ENCODE results near the gene LIFR.

LIFR gene

GRCh38 chr5:38515646-38516045 lies 40.8 kb downstream of the LIFR start:
- DNase-seq, result no peak

GRCh38 chr5:38515092-38515491 lies 41.4 kb downstream of the LIFR start:
- DNase-seq, result no peak

GRCh38 chr5:38509185-38509584 lies 47.3 kb downstream of the LIFR start:
- no peak for DNase-seq

- no peak for DNase-seq
Observed at GRCh38 chr5:38506302-38506701, 50.1 kb downstream of the LIFR start.

- no peak for DNase-seq
Observed at GRCh38 chr5:38500573-38501260, 55.7 kb downstream of the LIFR start.

- DNase-seq, result no peak
Observed at GRCh38 chr5:38497946-38498345, 58.5 kb downstream of the LIFR start.

- DNase-seq, result no peak
Observed at GRCh38 chr5:38494763-38495162, 61.7 kb downstream of the LIFR start.

GRCh38 chr5:38494175-38494574 lies 62.3 kb downstream of the LIFR start:
- no peak for DNase-seq

GRCh38 chr5:38483805-38484398 lies 72.5 kb downstream of the LIFR start:
- no peak for DNase-seq

GRCh38 chr5:38479315-38479904 lies 77.0 kb downstream of the LIFR start:
- no peak for DNase-seq

- DNase-seq, result no peak
Observed at GRCh38 chr5:38478878-38479277, 77.6 kb downstream of the LIFR start.

GRCh38 chr5:38478166-38478565 lies 78.3 kb downstream of the LIFR start:
- DNase-seq, result no peak

GRCh38 chr5:38473008-38473407 lies 83.4 kb downstream of the LIFR start:
- no peak for DNase-seq

GRCh38 chr5:38472541-38472940 lies 83.9 kb downstream of the LIFR start:
- no peak for DNase-seq

GRCh38 chr5:38471709-38472108 lies 84.7 kb downstream of the LIFR start:
- no peak for DNase-seq

- no peak for DNase-seq
Observed at GRCh38 chr5:38469707-38470267, 86.7 kb downstream of the LIFR start.

- DNase-seq, result no peak
Observed at GRCh38 chr5:38468978-38469706, 87.3 kb downstream of the LIFR start.

GRCh38 chr5:38468202-38468673 lies 88.2 kb downstream of the LIFR start:
- no peak for DNase-seq

- DNase-seq, result no peak
Observed at GRCh38 chr5:38467353-38468040, 88.9 kb downstream of the LIFR start.

- DNase-seq, result no peak
Observed at GRCh38 chr5:38466424-38467189, 89.8 kb downstream of the LIFR start.

- no peak for DNase-seq
Observed at GRCh38 chr5:38465702-38466423, 90.6 kb downstream of the LIFR start.
